ENCODE data around the gene HDAC6.

- TF ChIP-seq, protein P1, sequence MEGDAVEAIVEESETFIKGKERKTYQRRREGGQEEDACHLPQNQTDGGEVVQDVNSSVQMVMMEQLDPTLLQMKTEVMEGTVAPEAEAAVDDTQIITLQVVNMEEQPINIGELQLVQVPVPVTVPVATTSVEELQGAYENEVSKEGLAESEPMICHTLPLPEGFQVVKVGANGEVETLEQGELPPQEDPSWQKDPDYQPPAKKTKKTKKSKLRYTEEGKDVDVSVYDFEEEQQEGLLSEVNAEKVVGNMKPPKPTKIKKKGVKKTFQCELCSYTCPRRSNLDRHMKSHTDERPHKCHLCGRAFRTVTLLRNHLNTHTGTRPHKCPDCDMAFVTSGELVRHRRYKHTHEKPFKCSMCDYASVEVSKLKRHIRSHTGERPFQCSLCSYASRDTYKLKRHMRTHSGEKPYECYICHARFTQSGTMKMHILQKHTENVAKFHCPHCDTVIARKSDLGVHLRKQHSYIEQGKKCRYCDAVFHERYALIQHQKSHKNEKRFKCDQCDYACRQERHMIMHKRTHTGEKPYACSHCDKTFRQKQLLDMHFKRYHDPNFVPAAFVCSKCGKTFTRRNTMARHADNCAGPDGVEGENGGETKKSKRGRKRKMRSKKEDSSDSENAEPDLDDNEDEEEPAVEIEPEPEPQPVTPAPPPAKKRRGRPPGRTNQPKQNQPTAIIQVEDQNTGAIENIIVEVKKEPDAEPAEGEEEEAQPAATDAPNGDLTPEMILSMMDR (IDR thresholded peaks at IDR 0.05; ENCODE audit: poor library complexity, severe bottlenecking) = no peak
- TF ChIP-seq POLR2AphosphoS5 (IDR thresholded peaks at IDR 0.05) = no peak
Measured at GRCh38 chrX:48813644-48814043, 11.8 kb downstream of the HDAC6 start.

All from neural cell (in vitro differentiated cells).